ENCODE measurements around the gene POLL.
"Not testable (repeated sequence)": the region's sequence is repeated elsewhere in the genome, so short reads cannot be mapped to it uniquely, and the experiment has no call there.

POLL gene

DNA sequence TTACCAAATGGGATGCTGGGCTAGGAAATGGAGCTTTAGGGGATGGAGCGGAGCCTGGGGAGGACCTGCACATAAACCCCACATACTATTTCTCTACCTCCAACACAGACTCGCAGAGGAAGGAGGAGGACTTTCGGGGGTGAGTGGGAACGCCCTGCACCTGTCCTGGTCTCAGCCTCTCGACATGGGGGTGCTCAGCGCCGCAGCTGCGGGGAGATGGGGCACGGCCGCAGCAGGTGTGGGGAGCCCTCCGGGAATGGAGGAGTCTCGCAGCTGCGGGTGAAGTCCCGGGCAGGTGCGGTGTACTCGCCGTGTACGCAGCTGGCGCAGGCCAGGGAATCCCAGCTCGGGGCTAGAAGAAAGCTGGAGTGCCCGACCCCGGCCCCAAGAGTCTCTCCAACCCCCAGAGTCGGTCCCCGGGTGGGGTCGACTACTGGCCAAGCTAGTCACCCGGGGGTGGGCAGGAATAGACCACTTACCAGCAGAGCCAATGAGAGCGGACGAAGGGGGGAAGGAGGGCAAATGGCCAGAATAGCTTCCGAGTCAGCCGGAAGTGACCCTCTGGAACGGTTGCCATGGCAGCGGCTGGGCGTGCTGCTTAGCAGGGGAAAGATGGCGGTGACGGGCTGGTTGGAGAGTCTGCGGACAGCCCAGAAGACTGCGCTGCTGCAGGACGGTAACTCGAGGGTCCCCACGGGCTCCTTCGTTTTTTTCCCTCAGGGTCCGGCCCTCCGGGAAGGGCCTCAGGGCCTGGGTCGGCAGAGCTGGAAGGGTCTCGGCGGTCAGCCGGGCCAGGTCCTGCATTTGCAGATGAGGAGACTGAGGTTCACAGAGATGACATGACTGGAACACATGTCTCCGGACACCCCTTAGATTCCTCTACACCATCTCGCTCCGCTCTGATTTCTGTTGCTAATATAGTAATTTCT is at the start of gene POLL, which contains the start of gene DPCD:
Gene POLL (minus strand): TSS at position 533 of the 929 bp plus-strand sequence. CDS start 897 bp downstream, outside the sequence.
Gene DPCD (plus strand): TSS at position 597 of the 929 bp plus-strand sequence. CDS start 16 bp downstream, at position 613.
- peak; percentile 93 for DNase-seq

DNA sequence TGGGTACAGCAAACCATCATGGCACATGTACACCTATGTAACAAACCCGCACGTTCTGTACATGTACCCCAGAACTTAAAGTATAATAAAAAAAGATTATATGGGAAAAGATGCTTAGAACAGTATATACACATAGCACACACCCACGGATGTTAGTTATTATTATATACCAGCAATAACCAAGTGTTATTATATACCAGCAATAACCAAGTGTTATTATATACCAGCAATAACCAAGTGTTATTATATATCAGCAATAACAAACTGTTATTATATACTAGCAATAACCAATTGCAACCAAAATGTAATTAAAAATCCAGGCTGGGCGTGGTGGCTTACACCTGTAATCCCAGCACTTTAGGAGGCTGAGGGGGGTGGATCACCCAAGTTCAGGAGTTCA is 45.5 kb upstream of the POLL start:
- DNase-seq = not testable (repeated sequence)

DNA sequence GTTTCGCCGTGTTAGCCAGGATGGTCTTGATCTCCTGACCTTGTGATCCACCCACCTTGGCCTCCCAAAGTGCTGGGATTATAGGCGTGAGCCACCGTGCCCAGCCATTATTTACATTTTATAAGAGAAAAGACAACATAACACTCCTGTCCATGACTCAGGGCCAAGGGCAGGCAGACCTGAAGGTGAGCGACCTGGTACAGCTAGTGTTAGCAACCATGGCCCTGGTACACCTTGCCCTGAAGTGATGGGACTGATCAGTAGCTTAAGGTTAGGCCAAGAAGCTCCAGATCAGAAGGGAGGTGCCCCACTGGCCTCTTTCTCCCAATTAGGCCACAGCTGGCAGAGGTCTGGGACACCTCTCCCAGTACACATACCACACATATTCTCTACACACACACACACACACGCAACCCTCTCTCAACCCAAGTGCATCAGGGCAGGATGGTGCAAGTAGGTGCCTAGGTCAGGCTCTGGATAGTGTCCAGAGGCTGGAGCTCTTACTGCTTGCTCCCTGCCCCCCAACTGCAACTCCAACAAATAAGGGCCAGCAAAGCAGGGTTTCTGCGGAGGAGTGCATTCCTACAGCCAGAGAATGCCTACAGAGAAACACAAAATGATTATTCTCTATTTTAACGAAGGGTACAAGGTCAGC is 43.9 kb upstream of the POLL start:
- DNase-seq = no peak

DNA sequence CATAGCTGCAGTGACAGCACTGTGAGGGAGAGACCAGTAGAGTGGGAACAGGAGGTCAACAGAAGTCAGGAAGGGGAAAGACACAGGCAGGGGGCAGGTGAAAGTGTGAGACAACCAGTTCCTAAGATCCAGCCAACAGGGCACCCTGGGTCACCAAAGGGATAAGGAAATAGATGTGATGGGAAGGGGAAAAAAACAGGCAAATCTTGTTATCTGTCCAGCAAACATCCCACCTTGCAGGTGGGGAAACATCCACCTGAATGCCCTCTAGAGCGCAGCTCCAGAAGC is 42.5 kb upstream of the POLL start:
- no peak for DNase-seq

DNA sequence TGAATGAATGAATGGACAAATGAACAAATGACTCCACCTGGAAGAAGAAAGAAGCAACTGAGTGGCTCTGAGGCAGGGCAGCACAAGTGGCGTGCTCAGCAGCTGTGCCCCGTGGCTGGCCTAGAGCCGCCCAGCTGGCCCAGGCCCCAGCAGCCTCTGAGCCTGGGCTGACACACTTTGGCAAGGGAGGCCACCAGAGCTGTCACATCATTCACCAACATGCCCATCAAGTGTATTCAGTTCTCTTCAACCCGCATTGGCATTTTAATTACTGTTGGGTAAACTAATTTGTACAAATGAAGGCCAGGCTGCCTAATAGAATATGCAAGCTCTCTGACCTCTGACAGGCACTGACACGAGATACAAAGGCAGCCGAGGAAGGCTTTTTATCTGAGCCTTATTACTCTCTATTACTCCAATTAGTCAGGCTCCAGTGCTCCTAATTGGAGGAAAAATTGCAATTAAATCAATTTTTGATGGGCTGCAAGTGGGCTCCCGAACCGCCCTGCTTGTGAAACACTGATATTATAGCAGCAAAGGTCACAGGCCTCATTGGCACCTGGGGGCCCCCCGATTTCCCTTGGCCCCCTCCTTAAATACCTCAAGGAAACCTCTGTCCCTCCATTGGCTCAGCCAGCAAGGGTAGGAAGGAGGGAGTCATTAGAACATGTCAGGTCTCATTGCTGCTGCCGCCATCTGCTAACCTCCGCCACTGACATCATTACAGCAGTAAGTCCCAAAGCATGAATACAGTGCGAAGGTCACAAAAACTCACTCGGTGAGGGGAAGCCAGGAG is 42.0 kb upstream of the POLL start:
- DNase-seq = no peak

DNA sequence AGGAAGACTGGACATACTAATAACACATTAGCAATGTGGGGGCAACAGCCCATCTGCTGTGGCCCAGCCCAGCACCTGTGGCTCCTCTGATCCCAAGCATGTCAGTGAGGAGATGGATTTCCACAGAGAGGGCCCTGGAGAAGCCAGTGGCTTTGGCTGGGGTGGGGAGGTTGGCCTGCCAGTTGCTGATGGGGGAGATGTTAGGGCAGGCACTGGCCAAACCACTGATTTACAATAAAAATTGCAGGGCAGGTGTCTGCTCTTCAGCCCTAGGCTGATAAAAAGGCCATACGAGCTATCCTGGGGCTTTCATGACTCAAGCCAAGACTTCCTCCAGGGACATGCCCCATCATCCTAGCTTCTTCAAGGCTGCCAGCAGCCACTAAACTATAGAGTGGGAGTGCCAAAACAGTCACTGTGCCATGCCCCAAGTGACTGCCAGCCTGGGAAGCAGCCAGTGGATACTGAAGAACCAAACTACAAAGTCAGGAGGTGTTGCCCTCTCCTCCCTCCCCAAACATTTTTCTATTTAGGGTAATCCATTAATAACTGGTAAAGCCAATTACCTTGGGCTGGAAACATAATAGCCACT is 37.9 kb upstream of the POLL start:
- DNase-seq = no peak

DNA sequence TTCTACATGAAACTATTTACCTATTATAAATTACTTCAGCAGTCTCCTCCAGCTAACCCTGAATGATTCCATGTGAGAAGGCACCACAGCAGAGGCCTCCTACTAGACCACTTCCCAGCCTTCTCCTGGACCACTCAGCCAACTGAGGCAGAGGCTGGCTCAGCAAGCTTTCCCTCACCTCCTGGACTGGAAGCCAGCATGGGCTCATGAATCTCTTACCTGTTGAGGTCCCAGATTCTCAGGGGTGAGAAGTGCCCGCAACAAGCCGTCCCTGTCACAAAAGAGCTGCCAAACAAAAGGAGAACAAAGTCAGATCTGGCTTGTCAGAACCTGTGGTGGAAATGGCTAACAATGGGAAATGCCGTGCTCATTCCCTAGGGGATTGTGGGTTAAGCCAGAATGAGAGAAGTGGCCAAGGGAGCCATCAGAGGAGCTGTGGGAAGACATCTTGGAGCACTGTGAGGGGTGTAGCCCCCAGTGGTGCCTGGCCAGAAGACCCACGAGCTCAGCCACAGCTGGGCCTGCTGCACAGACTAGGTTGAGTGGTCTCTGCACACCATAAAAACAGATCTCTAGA is 36.6 kb upstream of the POLL start:
- no peak for DNase-seq

DNA sequence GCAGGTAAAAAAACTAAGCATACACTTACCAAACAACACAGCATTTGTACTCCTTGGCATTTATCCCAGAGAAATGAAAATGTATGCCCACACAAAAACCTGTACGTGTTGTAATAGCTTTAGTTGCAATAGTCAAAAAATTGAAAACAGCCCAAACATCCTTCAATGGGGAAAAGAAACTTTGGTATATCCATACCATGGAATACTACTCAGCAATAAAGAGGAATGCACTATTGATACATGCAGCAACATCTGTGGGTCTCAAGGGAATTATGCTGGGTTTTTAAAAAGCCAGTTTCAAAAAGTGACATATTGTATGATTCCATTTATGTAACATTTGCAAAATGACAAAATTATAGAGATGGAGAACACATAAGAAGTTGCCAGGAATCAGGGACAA is 35.5 kb upstream of the POLL start:
- no peak for DNase-seq

DNA sequence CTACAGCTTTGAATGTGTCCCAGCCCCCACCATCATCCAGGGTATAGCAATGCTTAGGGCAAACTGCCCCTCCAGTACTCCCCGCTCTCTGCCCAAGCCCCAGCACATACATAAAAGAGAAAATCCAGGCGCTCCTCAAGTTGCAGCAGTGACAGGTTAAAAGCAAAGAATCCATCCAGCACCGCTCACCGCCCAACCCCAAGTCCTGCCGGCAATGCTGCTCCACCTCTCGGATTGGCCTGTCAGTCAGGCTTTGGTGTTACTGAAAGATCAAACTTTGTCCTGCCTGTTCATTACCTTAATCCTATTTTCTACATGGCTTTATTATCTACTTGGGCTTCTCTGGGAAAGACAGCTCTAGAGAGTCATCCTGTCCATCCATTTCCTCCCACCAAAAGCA is 31.9 kb upstream of the POLL start:
- DNase-seq = no peak

DNA sequence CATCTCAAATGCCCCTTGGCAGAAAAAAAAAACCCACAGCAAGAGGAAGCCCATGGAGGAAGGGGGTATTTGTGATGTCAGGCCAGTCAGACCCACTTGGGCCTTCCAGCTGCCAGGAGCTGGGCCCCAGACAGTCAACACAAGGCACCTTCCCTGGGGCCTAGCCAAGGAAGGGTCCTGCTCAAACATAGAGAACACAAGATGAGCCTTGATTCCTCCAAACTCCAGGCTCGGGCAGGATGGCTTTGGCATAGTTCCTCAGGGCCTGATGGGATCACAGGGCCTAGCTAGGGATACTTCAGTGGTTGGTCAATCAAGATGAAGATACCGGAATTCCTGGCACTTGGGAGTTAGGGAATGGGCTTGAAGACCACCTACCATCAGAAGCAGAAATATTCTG is 30.8 kb upstream of the POLL start:
- no peak for DNase-seq

DNA sequence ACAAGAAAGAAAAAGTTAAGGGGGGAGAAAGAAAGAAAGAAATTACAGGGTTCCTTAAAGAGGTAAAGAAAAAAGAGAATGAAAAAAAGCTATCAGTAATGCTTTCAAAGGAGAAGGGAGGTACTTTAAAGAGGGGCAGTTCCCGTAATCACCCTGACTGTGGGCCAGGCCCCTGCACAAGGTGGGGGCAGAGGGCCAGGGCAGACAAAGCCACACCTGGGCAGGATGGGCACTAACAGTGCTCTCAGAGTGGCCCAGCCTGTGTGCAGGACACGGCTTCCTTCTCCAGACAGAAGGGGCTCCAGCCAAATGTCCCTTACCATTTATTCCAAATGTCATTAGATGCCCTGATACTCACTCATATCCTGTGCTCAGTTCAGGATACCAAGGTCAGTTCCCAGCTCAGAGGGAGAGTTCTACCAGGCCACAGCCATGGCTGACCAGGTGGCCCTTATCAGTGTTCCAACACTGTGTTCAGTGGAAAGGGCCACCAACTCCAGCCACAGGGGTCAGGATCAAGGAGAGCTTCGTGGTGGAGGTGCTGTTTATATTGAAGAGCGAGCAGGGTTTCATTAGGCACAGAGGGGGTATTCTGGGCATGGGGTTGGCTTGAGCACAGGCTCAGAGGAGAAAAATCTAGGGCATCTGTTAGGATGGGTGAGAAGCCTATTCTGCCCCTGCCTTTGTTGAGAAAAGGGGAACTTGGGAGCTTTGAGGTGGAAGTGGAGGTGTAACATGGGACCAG is 29.9 kb upstream of the POLL start:
- no peak for DNase-seq

DNA sequence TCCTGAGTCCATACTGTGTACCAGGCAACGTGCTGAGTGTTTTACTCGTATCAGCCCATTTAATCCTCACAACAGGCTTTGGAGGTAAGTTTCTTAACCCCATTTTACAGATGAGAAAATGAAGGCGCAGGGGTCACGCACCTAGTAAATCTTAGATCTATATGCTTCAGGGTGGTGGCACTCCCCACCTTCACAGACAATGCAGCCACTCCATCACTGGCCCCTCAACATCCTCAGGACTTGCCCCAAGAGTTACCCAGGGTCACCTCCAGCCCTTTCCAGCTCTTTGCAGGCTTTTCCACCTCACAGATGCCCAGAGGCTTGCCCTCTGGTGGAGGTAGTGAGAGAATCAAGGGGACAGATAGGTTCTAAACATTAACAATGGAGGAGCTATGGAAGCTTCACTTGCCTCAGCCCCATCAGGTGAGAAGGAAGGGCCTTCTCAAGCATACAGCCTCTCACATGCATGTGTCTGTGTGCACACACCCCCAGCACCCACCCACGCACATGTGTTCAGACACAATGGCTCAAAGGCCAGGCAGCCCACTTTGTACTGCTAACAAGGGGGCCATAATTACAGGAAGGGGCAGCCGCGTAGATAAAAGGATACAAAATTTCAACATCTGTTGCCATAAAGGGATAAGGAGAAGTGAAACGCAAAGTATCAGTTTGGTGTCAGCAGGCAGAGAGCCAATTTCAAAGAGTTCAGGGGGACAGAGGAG is 29.2 kb upstream of the POLL start:
- DNase-seq = no peak

DNA sequence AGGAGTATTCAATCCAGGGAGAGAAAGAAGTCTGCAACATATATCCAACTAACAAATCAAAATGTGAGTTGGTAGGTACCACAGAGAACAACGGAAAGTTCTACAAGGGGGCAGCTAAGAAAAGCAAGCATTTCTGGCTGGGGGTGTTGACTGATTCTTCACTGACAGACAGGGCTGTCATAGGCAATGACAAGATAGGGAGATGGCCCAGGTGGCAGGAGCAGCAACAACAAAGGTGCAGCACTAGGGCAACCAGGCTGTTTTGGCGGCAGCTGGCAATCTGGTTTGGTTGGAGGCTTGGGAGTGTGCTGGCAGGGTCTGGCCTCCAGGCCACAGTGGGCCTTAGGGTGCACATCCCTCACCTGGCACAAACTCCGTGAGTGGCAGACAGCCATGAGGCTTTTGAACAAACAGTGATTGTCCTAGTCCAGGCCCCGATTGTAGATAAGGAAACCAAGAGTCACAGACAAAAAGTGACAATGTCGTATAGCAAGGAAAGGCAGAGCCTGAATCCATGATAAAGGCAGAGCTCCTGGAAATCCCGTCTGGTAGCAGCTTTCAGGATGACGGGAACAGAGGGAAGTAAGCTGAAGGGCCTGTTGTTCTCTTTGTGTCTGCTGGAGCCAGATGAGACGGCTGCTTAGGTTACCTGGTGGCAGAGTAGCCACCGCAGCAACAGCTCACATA is 28.5 kb upstream of the POLL start:
- no peak for DNase-seq

DNA sequence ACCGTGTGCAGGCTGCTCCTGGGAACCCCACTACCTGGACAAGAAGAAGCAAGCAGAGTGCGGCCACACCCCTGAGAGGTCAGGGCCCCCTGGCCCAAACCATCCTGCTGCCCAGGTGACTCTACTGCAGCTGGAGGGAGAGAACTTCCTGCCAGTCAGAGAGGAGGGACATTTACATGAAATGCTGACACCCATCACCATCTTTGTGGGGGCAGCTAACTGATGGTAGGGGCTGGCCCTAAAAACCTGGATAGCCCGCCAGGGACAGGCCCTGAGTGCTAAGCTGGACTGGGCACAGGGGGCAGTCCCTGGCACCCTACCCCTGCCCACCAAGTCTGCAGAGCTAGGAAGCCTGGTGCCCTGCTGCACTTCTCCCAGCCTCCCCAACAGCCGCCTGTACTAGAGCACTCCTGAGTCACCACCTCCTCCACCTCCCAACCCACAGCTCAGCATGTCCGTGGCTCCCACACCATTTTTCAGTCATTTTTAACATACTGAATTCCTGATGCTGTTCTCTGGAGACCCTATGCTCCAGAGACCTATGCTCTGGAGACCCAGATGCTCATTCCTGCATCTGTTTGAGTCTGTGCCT is 27.6 kb upstream of the POLL start:
- DNase-seq = no peak

DNA sequence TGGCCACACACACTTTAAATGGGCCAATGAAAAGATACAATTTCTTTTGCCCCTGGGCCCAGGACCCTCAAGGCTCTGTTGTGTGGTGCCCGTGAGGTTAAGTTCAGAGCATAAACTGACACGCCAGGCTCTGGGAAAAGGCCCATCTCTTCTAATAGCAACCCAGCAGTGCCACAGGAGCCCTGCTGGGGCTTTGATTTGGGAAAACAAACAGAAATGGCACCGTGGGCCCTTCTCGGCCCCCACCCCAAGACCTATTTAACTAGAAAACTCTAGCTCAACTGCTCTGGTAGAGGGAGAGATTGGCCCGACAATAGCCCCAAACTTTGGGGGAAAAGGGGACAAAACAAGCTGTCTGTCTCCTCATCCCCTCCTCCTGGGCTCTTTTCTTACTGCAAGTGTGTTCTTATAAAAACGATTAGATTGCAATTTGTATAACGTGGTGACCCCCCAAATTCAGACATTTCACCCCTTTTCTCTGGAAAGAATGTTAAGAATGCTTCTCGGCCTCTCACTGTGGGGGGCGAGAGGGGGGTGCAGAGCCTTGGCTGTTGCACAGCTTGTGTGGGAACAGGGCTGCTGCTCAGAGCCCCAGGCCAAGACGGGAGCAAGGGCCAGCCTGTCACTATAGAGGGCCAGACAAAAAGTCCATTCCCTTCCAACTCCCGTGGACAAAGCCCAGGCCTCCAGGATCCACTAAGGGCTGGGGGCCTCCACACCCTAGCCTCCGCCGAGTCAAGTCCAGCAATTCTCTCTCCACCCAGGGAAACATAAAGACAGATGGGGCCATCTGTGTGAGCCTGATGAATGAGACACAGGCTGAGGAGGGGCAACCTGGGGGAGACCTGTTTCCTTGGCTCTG is 26.8 kb upstream of the POLL start:
- DNase-seq = no peak

DNA sequence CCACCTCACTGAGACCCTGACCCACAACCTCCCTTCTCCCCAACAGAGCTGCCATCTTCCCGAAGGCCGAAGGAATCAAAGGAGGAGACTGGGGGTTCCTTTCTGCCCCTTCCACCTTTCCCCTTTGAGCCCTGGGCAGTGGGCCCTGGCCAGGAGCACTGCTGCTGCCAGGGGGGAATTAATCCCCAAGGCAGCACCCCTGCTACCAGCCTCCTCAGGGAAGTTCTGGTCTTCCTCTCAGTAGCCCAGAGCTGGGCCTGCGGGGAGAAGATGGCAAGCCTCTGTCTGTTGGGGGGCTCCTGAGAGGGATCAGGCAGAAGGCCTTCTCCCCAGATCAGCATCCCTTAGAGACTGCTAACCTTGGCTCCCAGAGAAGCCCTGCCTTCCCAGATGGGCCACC is 25.6 kb upstream of the POLL start:
- DNase-seq = no peak

DNA sequence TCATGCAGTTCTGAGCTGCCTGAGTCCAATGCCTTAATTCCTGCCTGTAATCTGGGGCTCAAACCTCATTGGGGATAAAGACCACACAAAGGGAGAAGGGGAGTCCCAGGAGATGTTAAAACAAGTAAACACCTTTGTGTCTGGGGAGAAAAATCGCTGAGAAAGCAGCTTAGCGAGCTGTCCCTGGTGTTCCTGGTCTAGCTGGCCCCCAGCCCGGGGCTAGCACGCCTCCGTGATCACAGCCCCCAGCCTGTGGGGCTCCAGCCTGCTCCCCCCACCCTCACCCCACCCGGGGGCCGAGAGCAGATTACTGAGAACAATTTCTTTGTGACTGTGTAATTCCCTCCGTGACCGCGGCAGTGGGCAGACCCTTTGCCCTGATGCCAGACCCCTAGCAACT is 24.8 kb upstream of the POLL start:
- no peak for DNase-seq

DNA sequence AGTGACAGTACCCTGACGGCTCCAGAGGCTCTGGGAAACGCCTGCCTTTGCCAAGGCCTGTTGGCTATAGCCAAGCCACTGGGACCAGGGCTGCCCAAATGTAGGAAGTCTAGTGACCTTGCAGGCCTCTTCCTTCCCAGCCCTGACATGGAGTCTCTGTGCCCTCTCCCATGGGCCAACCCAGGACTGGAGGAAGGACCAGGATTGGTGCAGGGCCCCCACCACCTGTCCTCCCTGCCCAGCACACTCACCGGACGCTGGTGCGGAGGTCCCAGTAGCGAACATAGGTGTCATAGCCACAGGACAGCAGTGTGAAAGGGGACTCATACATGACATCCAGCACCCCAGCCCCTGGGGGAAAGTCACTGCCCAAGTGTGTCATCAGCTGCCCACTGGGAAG is 24.0 kb upstream of the POLL start:
- no peak for DNase-seq
